Panc1 (cell line): Measurements from ENCODE around the gene RAC2.

Experiments
- CTCF ChIP-seq: fragments of 450-650 bp; IDR thresholded peaks from 2 replicates; pipeline ENCODE4 v1.5.1; 2017; ENCODE audit warnings: mild to moderate bottlenecking
- POLR2AphosphoS5 ChIP-seq: IDR thresholded peaks from 2 replicates; pipeline ENCODE4 v1.6.1; 2012; ENCODE audit warnings: mild to moderate bottlenecking, low read depth, low read length, moderate library complexity

GRCh38 chr22:37258753-37259401 lies 14.8 kb upstream of the RAC2 start:
- TF ChIP-seq CTCF: no peak
- TF ChIP-seq POLR2AphosphoS5: no peak
